K562 (cell line): Measurements from ENCODE around the gene SPHK1. TPM values are rescaled to one million over a fixed set of nuclear protein-coding genes. Genes with fewer than 3 reads are reported as not detected.

ENCODE experiments used
- ATAC-seq: fragments of 200-7000 bp; cut with Tn5 transposase; 3 replicates; pipeline ENCODE4 v1.9.1; 2020; ENCODE audit warnings: moderate library complexity
- BruUV-seq: library from RNA; stranded (reverse); fragments of 400-500 nt; replicated peaks from 2 replicates; lab custom pipeline; 2021; lab: Mats Ljungman, UMichigan
- CTCF ChIA-PET: fragments of 300-600 bp; formaldehyde crosslinking; extraction: SDS; loops from one replicate; lab custom pipeline; 2021; ENCODE audit warnings: low intra/inter-chr PET ratio; lab: Yijun Ruan, JAX
- POLR2A ChIA-PET: fragments of 300-600, 350-650 bp; sonication (Branson Sonifier 250); formaldehyde crosslinking; extraction: SDS; loops from one replicate; lab custom pipeline; 2021; ENCODE audit warnings: antibody characterized with exemption, inconsistent platforms; lab: Yijun Ruan, JAX
- DNase-seq, 4 experiments: peaks; one replicate each; pipeline versions ENCODE4 v3.0.0 to v3.0.0-alpha.2; 2011 to 2018; ENCODE audit warnings: low spot score in 3 of 4, mixed read lengths in 3 of 4; ENCODE audit errors: extremely low read depth in 1 of 4
- FAIRE-seq: peaks from 2 replicates; lab custom pipeline; 2011; peaks lifted over from hg19 to GRCh38; lab: Jason Lieb, UNC
- H2AFZ ChIP-seq: 2 replicates; pipeline ENCODE4 v1.6.0; 2011; ENCODE audit warnings: low read depth, low read length, control low read depth, inconsistent platforms
- H3K27ac ChIP-seq: fragments of 200-600 bp; 3 replicates; pipeline ENCODE4 v1.8.0; 2011; ENCODE audit warnings: low read depth, mild to moderate bottlenecking, control low read depth, inconsistent platforms, low read length, moderate library complexity, mixed read lengths; ENCODE audit errors: extremely low read depth
- H3K27me3 ChIP-seq, 2 experiments: fragments of 300-600 bp in 1 of 2; 2 replicates in 1 of 2; 3 replicates in 1 of 2; pipeline versions ENCODE4 v1.6.0 to v1.8.0; 2011; ENCODE audit warnings: inconsistent platforms in 2 of 2, low read length in 2 of 2, mild to moderate bottlenecking in 1 of 2, mixed read lengths in 1 of 2, moderate library complexity in 1 of 2; ENCODE audit not compliant: control insufficient read depth in 2 of 2, insufficient read depth in 2 of 2
- H3K36me3 ChIP-seq: fragments of 300-600 bp; 3 replicates; pipeline ENCODE4 v1.8.0; 2011; ENCODE audit warnings: mild to moderate bottlenecking, low read length, inconsistent platforms; ENCODE audit not compliant: control insufficient read depth, insufficient read depth
- H3K4me1 ChIP-seq, 2 experiments: fragments of 200-600 bp in 1 of 2; replicated peaks in 1 of 2; 2 replicates in 1 of 2; 3 replicates in 1 of 2; pipeline versions ENCODE4 v1.5.1 to v1.8.0; 2011; ENCODE audit warnings: inconsistent platforms in 2 of 2, low read length in 2 of 2, mild to moderate bottlenecking in 1 of 2, mixed read lengths in 1 of 2, moderate library complexity in 1 of 2; ENCODE audit not compliant: control insufficient read depth in 2 of 2, insufficient read depth in 2 of 2
- H3K4me2 ChIP-seq: 2 replicates; pipeline ENCODE4 v1.6.1; 2011; ENCODE audit warnings: low read length, control low read depth, inconsistent platforms, mixed read lengths; ENCODE audit not compliant: insufficient read depth
- H3K4me3 ChIP-seq: fragments of 200-600 bp; sonication (generic), shearing (Covaris generic); 2 replicates; pipeline ENCODE4 v1.5.1; 2016; ENCODE audit warnings: control low read depth, inconsistent platforms
- H3K79me2 ChIP-seq: fragments of 200-600 bp; 3 replicates; pipeline ENCODE4 v1.8.0; 2011; ENCODE audit warnings: low read length, inconsistent platforms; ENCODE audit not compliant: control insufficient read depth, insufficient read depth
- H3K9ac ChIP-seq, 2 experiments: 2 replicates each; pipeline versions ENCODE4 v1.6.0 to v1.6.1; 2011; ENCODE audit warnings: low read depth in 2 of 2, low read length in 2 of 2, control low read depth in 1 of 2, inconsistent platforms in 1 of 2, mild to moderate bottlenecking in 1 of 2, mixed read lengths in 1 of 2; ENCODE audit not compliant: insufficient read depth in 1 of 2
- H3K9me1 ChIP-seq: one replicate; pipeline ENCODE4 v1.6.0; 2011; ENCODE audit warnings: inconsistent platforms, mild to moderate bottlenecking, low read length, moderate library complexity; ENCODE audit not compliant: control insufficient read depth, insufficient read depth
- H3K9me3 ChIP-seq: replicated peaks from 2 replicates; pipeline ENCODE4 v1.5.1; 2011; ENCODE audit warnings: low read depth, low read length, inconsistent platforms; ENCODE audit not compliant: control insufficient read depth, insufficient read depth
- H4K20me1 ChIP-seq: replicated peaks from 2 replicates; pipeline ENCODE4 v1.6.1; 2011; ENCODE audit warnings: low read length, inconsistent platforms, mixed read lengths; ENCODE audit not compliant: control insufficient read depth, insufficient read depth
- CREM ChIP-seq: IDR thresholded peaks from 2 replicates; pipeline ENCODE4 v1.6.1; 2014; ENCODE audit warnings: antibody characterized with exemption, low read depth
- ETV1 ChIP-seq: fragments of 450-650 bp; conservative IDR thresholded peaks from 2 replicates; pipeline ENCODE4 v1.6.1; 2016; ENCODE audit warnings: missing genetic modification characterization, control low read depth, low read depth, missing compliant biosample characterization
- JUNB ChIP-seq: fragments of 450-650 bp; formaldehyde crosslinking; conservative IDR thresholded peaks from 2 replicates; pipeline ENCODE4 v1.4.0; 2020; ENCODE audit warnings: mild to moderate bottlenecking
- MAFF ChIP-seq: IDR thresholded peaks from 2 replicates; pipeline ENCODE4 v1.6.1; 2012; ENCODE audit warnings: low read length, improper control_type of control experiment
- MXI1 ChIP-seq: IDR thresholded peaks from 2 replicates; pipeline ENCODE4 v1.6.1; 2011; ENCODE audit warnings: low read depth, mild to moderate bottlenecking, improper control_type of control experiment, low read length
- NUFIP1 ChIP-seq: fragments of 450-650 bp; IDR thresholded peaks from 2 replicates; pipeline ENCODE4 v1.6.1; 2018; ENCODE audit not compliant: partially characterized antibody
- SRSF7 ChIP-seq: fragments of 200-400 bp; formaldehyde crosslinking; optimal IDR thresholded peaks from 2 replicates; pipeline ENCODE3; 2017; ENCODE audit warnings: mild to moderate bottlenecking, low read depth, low read length
- TOE1 ChIP-seq, 2 experiments: fragments of 450-650 bp in 1 of 2; sonication (generic) in 1 of 2; formaldehyde crosslinking in 1 of 2; IDR thresholded peaks; 2 replicates each; pipeline versions ENCODE4 v1.7.1 to v1.8.0; 2016 to 2022; ENCODE audit warnings: borderline replicate concordance in 2 of 2, mild to moderate bottlenecking in 2 of 2, antibody characterized with exemption in 1 of 2, inconsistent platforms in 1 of 2, low read depth in 1 of 2, missing genetic modification reagents in 1 of 2, moderate library complexity in 1 of 2
- ZBTB17 ChIP-seq: fragments of 450-650 bp; formaldehyde crosslinking; IDR thresholded peaks from 2 replicates; pipeline ENCODE4 v1.4.0; 2020; ENCODE audit warnings: mild to moderate bottlenecking
- WGBS: fragments of 100-300 bp; shearing (Covaris generic); methylation state at CpG from one replicate; pipeline ENCODE4 v1.1.6; 2016; ENCODE audit warnings: low coverage, mixed read lengths; ENCODE audit not compliant: insufficient coverage; ENCODE audit errors: missing lambda C conversion rate; 5-methylcytosine and 5-hydroxymethylcytosine counted together
- in situ Hi-C: fragments of 300-500 bp; cut with MboI; formaldehyde crosslinking; loops from 4 replicates; pipeline ENCODE4 v1.15.0; 2018; ENCODE audit warnings: inconsistent platforms, mixed read lengths
- intact Hi-C: fragments of 100-400 bp; cut with micrococcal nuclease; formaldehyde crosslinking; loops from 2 replicates; pipeline ENCODE4 v1.14.2; 2022
- polyA plus RNA-seq, 8 experiments: library from polyadenylated mRNA; depleted of rRNA in 4 of 8; stranded (reverse) in 5 of 8; unstranded in 3 of 8; fragments of >200 nt; fragmentation: Nextera tagmentation in 2 of 8; fragmentation: Illumina TruSeq in 1 of 8; extraction: Ambion mirVana in 2 of 8; extraction: Trizol in 1 of 8; gene quantifications; 2 replicates each; pipeline versions ENCODE4 v1.2.1 to v1.2.3, GENCODE V29; 2011 to 2014; ENCODE audit warnings: inconsistent platforms in 1 of 8, missing spikeins in 1 of 8
- total RNA-seq, 7 experiments: library from RNA; depleted of rRNA in 6 of 7; stranded (reverse); fragments of >200 nt in 6 of 7; fragmentation: Illumina TruSeq in 2 of 7; extraction: Trizol in 2 of 7; gene quantifications; 2 replicates each; pipeline versions ENCODE4 v1.2.1 to v1.2.3, GENCODE V29; 2011 to 2021; ENCODE audit warnings: low replicate concordance in 1 of 7
- TF ChIP-seq, protein P1 (sequence below): fragments of 250-450 bp; sonication (Bioruptor Pico); IDR thresholded peaks from 2 replicates; pipeline ENCODE4 v1.4.0; 2020
- TF ChIP-seq, protein P2 (sequence below): IDR thresholded peaks from 2 replicates; pipeline ENCODE4 v1.6.1; 2011; ENCODE audit not compliant: insufficient read length; ENCODE audit errors: extremely low read depth
- TF ChIP-seq, protein P3 (sequence below): fragments of 200-400 bp; formaldehyde crosslinking; IDR thresholded peaks from 2 replicates; pipeline ENCODE4 v1.6.1; 2017; ENCODE audit warnings: mild to moderate bottlenecking, low read depth, low read length, moderate library complexity

Gene SPHK1
- total and polyA plus RNA-seq, 9 of the 15 experiments (the other 6 are each of a cell fraction or from before 2014, with no cell fraction given), result 0.21 to 60.3 (median 14.5) TPM

DNA sequence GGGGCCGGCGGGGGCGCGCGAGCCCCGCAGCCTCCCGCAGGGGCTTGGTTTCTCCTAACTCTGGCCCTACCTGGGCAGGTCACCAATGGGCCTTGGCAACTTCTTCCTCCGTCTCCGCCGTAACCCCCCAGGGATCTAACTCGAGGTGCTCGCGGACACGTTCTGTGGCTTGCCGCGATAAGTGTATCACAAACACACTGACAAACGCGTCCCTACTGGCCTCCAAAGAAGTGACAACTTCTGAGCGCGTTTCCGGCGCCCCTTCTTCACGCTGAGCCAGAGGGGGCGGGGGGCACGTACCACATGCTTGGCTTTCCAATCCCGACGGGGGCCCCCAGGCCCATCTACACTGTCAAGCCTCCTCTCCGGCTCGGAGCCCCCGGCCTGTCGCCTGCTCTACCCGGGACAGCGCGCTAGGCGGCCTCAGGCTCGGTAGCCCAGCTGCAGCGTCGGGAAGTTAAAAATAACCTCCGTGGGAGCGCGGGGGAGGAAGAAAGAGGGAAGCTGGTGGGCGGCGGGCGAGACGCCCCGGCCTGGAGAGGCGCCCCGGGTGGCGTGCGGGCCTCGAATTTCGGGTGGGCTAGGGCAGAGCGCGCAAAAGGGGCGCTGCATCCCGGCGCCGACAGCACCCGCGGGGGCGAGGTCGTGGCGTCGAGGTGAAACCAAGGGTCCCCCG, 725 bp upstream of the SPHK1 start:
- ATAC-seq (peak; percentile 38), FAIRE-seq (peak; percentile 82), DNase-seq (peak; percentile 57 to 82 (median 68))
- Histone ChIP-seq H3K27me3 (no peaks in the 10 kb centered on the region), H3K4me3 (peak overlapping the region; percentile 74), H3K79me2 (peaks cover 37% of the 10 kb centered on the region), H3K9me3 (no peaks in the 10 kb centered on the region), H3K27ac (peak overlapping the region; percentile 93), H3K9ac (peak overlapping the region; percentile 84 to 96), H3K4me1 (peaks cover 14 to 68% of the 10 kb centered on the region in 2 experiments), H2AFZ (peak overlapping the region; percentile 94), H4K20me1 (no peaks in the 10 kb centered on the region), H3K9me1 (no peaks in the 10 kb centered on the region), H3K36me3 (peaks cover 21% of the 10 kb centered on the region; the same call in 2 of the 3 replicates), H3K4me2 (peak overlapping the region; percentile 88)
- intact Hi-C loops (loop anchor here (2.0 kb wide), 1 partner anchor 29 kb away; no protein-coding TSS in a partner anchor), in situ Hi-C loops (no loop called here)
- CTCF ChIA-PET, result no interaction called here
- TSS peak; percentile 53 for BruUV-seq
- WGBS, result under 1% methylated on average over 39 of the region's 65 CpGs
- POLR2A ChIA-PET, result interaction anchor here (0.6 to 3.0 kb wide), 5 partner anchors 10 to 326 kb away, joined by 3 to 15 read pairs (median 7); partner anchors contain the start of gene PRPSAP1
- TF ChIP-seq CREM (peak; percentile 76), ETV1 (tag) (peak; percentile 35; the same call in 1 of the 2 replicates), MAFF (no peak), NUFIP1 (no peak), MXI1 (0 out of 2 replicates have a peak, but pooled peaks have one; percentile 20), ZBTB17 (CRISPR knock-in tag) (no peak), JUNB (no peak), TOE1 (IDR thresholded peaks at IDR 0.05; ENCODE audit: borderline replicate concordance) (no peak), TOE1 (CRISPR knock-in tag; IDR thresholded peaks at IDR 0.05; ENCODE audit: borderline replicate concordance, low read depth) (no peak), SRSF7 (no peak)
- TF ChIP-seq, protein P1, sequence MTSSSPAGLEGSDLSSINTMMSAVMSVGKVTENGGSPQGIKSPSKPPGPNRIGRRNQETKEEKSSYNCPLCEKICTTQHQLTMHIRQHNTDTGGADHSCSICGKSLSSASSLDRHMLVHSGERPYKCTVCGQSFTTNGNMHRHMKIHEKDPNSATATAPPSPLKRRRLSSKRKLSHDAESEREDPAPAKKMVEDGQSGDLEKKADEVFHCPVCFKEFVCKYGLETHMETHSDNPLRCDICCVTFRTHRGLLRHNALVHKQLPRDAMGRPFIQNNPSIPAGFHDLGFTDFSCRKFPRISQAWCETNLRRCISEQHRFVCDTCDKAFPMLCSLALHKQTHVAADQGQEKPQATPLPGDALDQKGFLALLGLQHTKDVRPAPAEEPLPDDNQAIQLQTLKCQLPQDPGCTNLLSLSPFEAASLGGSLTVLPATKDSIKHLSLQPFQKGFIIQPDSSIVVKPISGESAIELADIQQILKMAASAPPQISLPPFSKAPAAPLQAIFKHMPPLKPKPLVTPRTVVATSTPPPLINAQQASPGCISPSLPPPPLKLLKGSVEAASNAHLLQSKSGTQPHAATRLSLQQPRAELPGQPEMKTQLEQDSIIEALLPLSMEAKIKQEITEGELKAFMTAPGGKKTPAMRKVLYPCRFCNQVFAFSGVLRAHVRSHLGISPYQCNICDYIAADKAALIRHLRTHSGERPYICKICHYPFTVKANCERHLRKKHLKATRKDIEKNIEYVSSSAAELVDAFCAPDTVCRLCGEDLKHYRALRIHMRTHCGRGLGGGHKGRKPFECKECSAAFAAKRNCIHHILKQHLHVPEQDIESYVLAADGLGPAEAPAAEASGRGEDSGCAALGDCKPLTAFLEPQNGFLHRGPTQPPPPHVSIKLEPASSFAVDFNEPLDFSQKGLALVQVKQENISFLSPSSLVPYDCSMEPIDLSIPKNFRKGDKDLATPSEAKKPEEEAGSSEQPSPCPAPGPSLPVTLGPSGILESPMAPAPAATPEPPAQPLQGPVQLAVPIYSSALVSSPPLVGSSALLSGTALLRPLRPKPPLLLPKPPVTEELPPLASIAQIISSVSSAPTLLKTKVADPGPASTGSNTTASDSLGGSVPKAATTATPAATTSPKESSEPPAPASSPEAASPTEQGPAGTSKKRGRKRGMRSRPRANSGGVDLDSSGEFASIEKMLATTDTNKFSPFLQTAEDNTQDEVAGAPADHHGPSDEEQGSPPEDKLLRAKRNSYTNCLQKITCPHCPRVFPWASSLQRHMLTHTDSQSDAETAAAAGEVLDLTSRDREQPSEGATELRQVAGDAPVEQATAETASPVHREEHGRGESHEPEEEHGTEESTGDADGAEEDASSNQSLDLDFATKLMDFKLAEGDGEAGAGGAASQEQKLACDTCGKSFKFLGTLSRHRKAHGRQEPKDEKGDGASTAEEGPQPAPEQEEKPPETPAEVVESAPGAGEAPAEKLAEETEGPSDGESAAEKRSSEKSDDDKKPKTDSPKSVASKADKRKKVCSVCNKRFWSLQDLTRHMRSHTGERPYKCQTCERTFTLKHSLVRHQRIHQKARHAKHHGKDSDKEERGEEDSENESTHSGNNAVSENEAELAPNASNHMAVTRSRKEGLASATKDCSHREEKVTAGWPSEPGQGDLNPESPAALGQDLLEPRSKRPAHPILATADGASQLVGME, result no peak
- TF ChIP-seq, protein P2, sequence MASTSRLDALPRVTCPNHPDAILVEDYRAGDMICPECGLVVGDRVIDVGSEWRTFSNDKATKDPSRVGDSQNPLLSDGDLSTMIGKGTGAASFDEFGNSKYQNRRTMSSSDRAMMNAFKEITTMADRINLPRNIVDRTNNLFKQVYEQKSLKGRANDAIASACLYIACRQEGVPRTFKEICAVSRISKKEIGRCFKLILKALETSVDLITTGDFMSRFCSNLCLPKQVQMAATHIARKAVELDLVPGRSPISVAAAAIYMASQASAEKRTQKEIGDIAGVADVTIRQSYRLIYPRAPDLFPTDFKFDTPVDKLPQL, result no peak
- TF ChIP-seq, protein P3, sequence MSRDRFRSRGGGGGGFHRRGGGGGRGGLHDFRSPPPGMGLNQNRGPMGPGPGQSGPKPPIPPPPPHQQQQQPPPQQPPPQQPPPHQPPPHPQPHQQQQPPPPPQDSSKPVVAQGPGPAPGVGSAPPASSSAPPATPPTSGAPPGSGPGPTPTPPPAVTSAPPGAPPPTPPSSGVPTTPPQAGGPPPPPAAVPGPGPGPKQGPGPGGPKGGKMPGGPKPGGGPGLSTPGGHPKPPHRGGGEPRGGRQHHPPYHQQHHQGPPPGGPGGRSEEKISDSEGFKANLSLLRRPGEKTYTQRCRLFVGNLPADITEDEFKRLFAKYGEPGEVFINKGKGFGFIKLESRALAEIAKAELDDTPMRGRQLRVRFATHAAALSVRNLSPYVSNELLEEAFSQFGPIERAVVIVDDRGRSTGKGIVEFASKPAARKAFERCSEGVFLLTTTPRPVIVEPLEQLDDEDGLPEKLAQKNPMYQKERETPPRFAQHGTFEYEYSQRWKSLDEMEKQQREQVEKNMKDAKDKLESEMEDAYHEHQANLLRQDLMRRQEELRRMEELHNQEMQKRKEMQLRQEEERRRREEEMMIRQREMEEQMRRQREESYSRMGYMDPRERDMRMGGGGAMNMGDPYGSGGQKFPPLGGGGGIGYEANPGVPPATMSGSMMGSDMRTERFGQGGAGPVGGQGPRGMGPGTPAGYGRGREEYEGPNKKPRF, result no peak
